ENCODE measurements around the gene CLINT1.

The CLINT1 gene

DNA sequence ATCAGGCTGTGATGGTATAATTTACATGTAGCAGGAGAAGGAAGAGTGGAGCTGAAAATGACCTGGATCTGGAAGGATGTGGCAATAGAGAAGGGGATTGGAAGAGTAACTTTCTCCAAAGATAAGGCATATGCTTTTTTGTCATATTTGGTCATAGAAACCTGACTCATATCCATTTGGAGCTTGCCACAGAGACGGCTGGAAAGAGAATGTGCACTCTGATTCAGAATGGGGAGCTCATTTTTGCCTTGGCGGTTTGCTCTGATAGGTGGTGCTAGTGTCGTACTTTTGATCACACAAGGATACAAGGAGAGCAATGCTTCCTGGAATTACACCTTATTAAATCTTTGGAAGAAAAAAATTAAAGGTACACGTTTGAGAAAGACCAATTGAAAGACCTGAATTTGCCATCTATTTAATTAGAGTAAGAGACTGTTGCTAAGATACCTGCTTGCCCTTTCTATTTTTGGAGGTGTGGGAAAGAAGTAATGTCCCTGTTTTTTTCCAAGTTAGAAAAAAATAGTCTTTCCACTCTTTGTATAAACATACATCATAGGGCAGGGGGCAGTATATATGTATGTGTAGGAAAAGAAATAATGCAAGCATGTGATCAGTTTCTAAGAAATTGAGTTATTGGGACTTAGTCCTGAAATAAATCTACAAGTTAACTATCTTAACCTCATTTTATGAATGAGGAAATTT is 110.0 kb downstream of the CLINT1 start:
- Histone ChIP-seq H3K36me3 (ENCODE audit: insufficient read depth, low read length) (peaks cover 17% of the 10 kb centered on the region), H3K9ac (ENCODE audit: low read length) (no peak overlapping the region), H3K4me1 (ENCODE audit: insufficient read depth, low read length) (peaks cover 26% of the 10 kb centered on the region), H3K27me3 (ENCODE audit: control insufficient read depth in 1 of 2, insufficient read depth in 2 of 2, low read length in 2 of 2) (no peaks in the 10 kb centered on the region), H3K27ac (ENCODE audit: low read depth, low read length) (no peak overlapping the region), H3K4me3 (ENCODE audit: low read depth in 1 of 2, low read length in 2 of 2) (no peak overlapping the region), H3K9me3 (ENCODE audit: low read length) (no peaks in the 10 kb centered on the region)

DNA sequence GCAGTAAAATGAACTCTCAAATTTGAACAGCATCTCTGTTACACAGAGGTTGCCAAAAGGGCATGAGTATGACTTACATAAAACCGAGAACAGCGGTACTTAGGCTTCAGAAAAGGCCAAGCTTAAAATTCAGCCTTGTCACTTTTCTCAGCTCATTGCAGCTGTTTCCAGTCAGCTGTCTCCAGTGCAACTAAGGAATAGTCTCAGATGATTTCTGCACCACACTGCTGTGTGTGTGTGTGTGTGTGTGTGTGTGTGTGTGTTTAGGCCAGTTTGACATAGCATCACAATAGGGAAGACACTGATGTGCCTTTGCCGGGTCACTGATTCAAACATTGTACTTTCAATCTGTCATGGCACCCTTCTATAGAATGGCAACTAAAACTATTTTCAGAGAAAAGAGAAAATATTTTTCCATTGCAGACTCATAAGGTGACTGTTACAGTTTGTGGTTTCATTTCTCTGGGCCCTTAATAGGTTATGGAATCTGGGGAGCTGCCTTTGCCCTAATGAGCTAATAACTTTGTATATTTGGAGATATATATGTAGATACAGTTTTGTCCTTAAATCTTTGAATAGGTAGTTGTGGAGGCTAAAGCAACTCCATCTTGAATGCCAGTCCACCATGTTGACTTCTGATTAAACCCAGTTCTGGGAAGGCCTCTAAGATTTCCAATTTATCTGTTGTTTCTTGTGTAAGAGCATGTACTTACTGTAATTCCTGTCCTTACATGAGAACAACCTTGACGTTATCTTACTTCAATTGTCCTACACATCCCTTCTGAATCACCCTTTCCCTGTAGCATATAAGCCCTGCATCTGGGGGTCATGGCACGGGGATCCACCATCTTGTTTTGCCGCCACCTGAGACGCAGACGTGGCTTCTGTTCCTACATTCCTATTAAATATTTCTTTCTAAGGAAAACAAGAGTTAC is 110.9 kb downstream of the CLINT1 start:
- H3K27ac ChIP-seq (ENCODE audit: low read depth, low read length), result no peak overlapping the region
- peaks cover 10% of the 10 kb centered on the region for H3K36me3 ChIP-seq (ENCODE audit: insufficient read depth, low read length)
- no peak overlapping the region for H3K9ac ChIP-seq (ENCODE audit: low read length)
- no peaks in the 10 kb centered on the region for H3K27me3 ChIP-seq (ENCODE audit: control insufficient read depth in 1 of 2, insufficient read depth in 2 of 2, low read length in 2 of 2)
- H3K9me3 ChIP-seq (ENCODE audit: low read length), result no peaks in the 10 kb centered on the region
- no peak overlapping the region for H3K4me3 ChIP-seq (ENCODE audit: low read depth in 1 of 2, low read length in 2 of 2)
- H3K4me1 ChIP-seq (ENCODE audit: insufficient read depth, low read length), result peaks cover 29% of the 10 kb centered on the region

GRCh38 chr5:157747173-157747740 is 111.7 kb downstream of the CLINT1 start:
- H3K4me1 ChIP-seq (ENCODE audit: insufficient read depth, low read length), result peaks cover 32% of the 10 kb centered on the region
- peaks cover 6% of the 10 kb centered on the region for H3K36me3 ChIP-seq (ENCODE audit: insufficient read depth, low read length)
- no peak overlapping the region for H3K27ac ChIP-seq (ENCODE audit: low read depth, low read length)
- no peak overlapping the region for H3K4me3 ChIP-seq (ENCODE audit: low read depth in 1 of 2, low read length in 2 of 2)
- H3K9ac ChIP-seq (ENCODE audit: low read length), result no peak overlapping the region
- H3K9me3 ChIP-seq (ENCODE audit: low read length), result no peaks in the 10 kb centered on the region
- H3K27me3 ChIP-seq (ENCODE audit: control insufficient read depth in 1 of 2, insufficient read depth in 2 of 2, low read length in 2 of 2), result no peaks in the 10 kb centered on the region

DNA sequence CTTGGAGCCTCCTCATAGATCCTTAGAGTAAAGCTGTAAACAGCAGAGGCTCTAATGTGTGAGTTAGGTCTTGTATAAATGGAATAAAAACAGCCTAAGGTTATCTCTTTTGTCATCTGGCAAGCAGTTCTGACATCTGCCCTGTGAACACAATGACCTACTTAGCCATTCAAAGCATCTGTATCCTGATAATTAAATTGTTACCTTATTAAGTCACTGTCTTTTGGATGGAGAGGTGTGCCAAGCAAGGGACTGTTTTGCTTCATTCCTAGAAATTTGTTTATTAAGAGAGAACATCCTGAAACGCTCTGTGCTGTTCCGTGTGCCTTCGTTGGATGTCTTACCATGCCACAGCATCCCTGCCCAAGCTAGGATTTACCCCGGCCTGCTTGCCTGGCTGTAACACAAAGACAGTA is 113.9 kb downstream of the CLINT1 start:
- peak overlapping the region; percentile 27 for H3K27ac ChIP-seq (ENCODE audit: low read depth, low read length)

GRCh38 chr5:157744051-157745011 is 114.6 kb downstream of the CLINT1 start:
- peaks cover 9% of the 10 kb centered on the region for H3K36me3 ChIP-seq (ENCODE audit: insufficient read depth, low read length)
- peak overlapping the region; percentile 78 for H3K9ac ChIP-seq (ENCODE audit: low read length)
- H3K9me3 ChIP-seq (ENCODE audit: low read length), result no peaks in the 10 kb centered on the region
- H3K4me1 ChIP-seq (ENCODE audit: insufficient read depth, low read length), result peaks cover 22% of the 10 kb centered on the region
- no peaks in the 10 kb centered on the region for H3K27me3 ChIP-seq (ENCODE audit: control insufficient read depth in 1 of 2, insufficient read depth in 2 of 2, low read length in 2 of 2)
- peak overlapping the region; percentile 55 for H3K27ac ChIP-seq (ENCODE audit: low read depth, low read length)
- H3K4me3 ChIP-seq (ENCODE audit: low read depth in 1 of 2, low read length in 2 of 2), result peak overlapping the region; percentile 70 to 83

More for the DNA sequence above, 113.9 kb downstream of the CLINT1 start:
- Histone ChIP-seq H3K4me1 (ENCODE audit: insufficient read depth, low read length) (peaks cover 28% of the 10 kb centered on the region), H3K9ac (ENCODE audit: low read length) (peak overlapping the region; percentile 78), H3K36me3 (ENCODE audit: insufficient read depth, low read length) (peaks cover 2% of the 10 kb centered on the region), H3K4me3 (ENCODE audit: low read depth in 1 of 2, low read length in 2 of 2) (peak overlapping the region in 1 of 2 donors; percentile 83), H3K27me3 (ENCODE audit: control insufficient read depth in 1 of 2, insufficient read depth in 2 of 2, low read length in 2 of 2) (no peaks in the 10 kb centered on the region), H3K9me3 (ENCODE audit: low read length) (no peaks in the 10 kb centered on the region)

- H3K9ac ChIP-seq (ENCODE audit: low read length), result peak within 1 kb of the TSS; percentile 78
- peaks cover 18% of the 10 kb centered on the region for H3K4me1 ChIP-seq (ENCODE audit: insufficient read depth, low read length)
- no peaks in the 10 kb centered on the region for H3K9me3 ChIP-seq (ENCODE audit: low read length)
- H3K4me3 ChIP-seq (ENCODE audit: low read depth in 1 of 2, low read length in 2 of 2), result peak within 1 kb of the TSS; percentile 72 to 83
- H3K36me3 ChIP-seq (ENCODE audit: insufficient read depth, low read length), result peaks cover 16% of the 10 kb centered on the region
- no peaks in the 10 kb centered on the region for H3K27me3 ChIP-seq (ENCODE audit: control insufficient read depth in 1 of 2, insufficient read depth in 2 of 2, low read length in 2 of 2)
- H3K27ac ChIP-seq (ENCODE audit: low read depth, low read length), result peak within 1 kb of the TSS; percentile 55
These were observed 115.5 kb downstream of the CLINT1 start, which contains the start of gene LSM11 for GRCh38 chr5:157743163-157744050. Gene LSM11, plus strand, starts transcription at chr5:157743712. Its CDS starts 39 bp downstream, at chr5:157743751.

GRCh38 chr5:157741131-157741530 is 117.8 kb downstream of the CLINT1 start:
- H3K27me3 ChIP-seq (ENCODE audit: control insufficient read depth in 1 of 2, insufficient read depth in 2 of 2, low read length in 2 of 2), result no peaks in the 10 kb centered on the region
- peaks cover 18% of the 10 kb centered on the region for H3K4me1 ChIP-seq (ENCODE audit: insufficient read depth, low read length)
- peaks cover 23% of the 10 kb centered on the region for H3K36me3 ChIP-seq (ENCODE audit: insufficient read depth, low read length)
- H3K9ac ChIP-seq (ENCODE audit: low read length), result no peak overlapping the region
- H3K4me3 ChIP-seq (ENCODE audit: low read depth in 1 of 2, low read length in 2 of 2), result no peak overlapping the region
- H3K9me3 ChIP-seq (ENCODE audit: low read length), result no peaks in the 10 kb centered on the region
- no peak overlapping the region for H3K27ac ChIP-seq (ENCODE audit: low read depth, low read length)

DNA sequence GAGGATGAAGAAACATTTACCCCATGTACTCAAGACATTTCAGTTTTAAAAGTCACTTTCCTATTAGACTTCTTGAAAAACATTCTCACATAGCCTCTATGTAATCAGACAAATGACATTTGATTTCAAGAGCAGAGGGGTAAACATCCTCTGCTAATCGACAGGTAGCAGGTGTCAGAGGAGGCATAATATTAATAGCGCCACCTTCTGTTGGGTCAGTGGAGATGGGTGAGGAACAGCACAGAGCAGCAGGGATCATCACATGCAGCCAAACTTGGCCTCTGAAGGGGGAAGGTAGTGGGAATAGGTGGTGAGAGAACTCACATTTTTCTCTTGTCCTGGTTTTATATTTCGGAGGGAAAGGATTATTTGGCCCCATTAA is 118.7 kb downstream of the CLINT1 start:
- Histone ChIP-seq H3K9me3 (ENCODE audit: low read length) (no peaks in the 10 kb centered on the region), H3K9ac (ENCODE audit: low read length) (no peak overlapping the region), H3K4me3 (ENCODE audit: low read depth in 1 of 2, low read length in 2 of 2) (no peak overlapping the region), H3K4me1 (ENCODE audit: insufficient read depth, low read length) (peaks cover 12% of the 10 kb centered on the region), H3K36me3 (ENCODE audit: insufficient read depth, low read length) (peaks cover 26% of the 10 kb centered on the region), H3K27ac (ENCODE audit: low read depth, low read length) (no peak overlapping the region), H3K27me3 (ENCODE audit: control insufficient read depth in 1 of 2, insufficient read depth in 2 of 2, low read length in 2 of 2) (no peaks in the 10 kb centered on the region)

DNA sequence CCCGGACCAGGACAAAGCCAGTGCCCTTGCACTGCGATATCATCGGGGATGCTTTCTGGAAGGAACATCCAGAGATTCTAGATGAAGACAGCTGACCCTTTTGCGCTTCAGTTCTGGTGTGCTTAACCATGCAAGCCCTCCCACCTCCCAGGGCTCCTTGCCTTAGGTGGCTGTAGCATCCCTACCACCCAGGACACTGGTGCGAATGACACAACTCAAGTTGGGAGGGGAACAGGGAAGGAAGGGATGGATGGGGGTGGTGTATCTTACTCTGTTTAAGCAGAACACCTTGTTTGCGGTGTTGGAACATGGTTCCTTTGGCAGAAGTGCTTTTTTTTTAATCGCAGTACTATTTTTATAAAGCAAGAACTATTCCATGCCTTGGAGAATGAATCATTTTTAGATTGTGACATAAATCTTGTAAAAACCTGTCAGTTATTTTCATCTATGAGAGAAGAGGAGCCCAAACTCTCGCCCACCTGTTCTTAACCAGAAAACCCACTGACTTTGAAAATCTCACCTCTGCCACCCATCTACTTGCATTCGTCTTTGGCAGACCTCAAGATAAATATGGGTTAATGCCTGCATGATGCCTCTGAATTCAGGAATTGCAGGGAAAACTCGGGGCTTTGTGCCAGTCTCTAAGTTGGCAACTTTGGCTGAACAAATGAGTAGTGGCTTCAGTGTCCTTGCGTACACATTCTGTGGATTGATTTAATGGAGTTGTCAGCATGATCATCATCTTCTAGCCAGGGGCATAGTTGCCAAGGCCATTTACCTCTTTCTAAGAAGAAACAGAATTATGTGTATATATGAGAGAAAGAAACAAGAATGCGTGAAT is 119.3 kb downstream of the CLINT1 start:
- H3K27ac ChIP-seq (ENCODE audit: low read depth, low read length), result no peak overlapping the region
- no peak overlapping the region for H3K9ac ChIP-seq (ENCODE audit: low read length)
- no peak overlapping the region for H3K4me3 ChIP-seq (ENCODE audit: low read depth in 1 of 2, low read length in 2 of 2)
- peaks cover 6% of the 10 kb centered on the region for H3K4me1 ChIP-seq (ENCODE audit: insufficient read depth, low read length)
- no peaks in the 10 kb centered on the region for H3K9me3 ChIP-seq (ENCODE audit: low read length)
- peaks cover 26% of the 10 kb centered on the region for H3K36me3 ChIP-seq (ENCODE audit: insufficient read depth, low read length)
- H3K27me3 ChIP-seq (ENCODE audit: control insufficient read depth in 1 of 2, insufficient read depth in 2 of 2, low read length in 2 of 2), result no peaks in the 10 kb centered on the region
